IMR-90 (cell line): ENCODE measurements around the gene RORC. TPM values are rescaled to one million over a fixed set of nuclear protein-coding genes. Genes with fewer than 3 reads are reported as not detected.

Experiments
- ATAC-seq: fragments of 200-7000 bp; cut with Tn5 transposase; 2 replicates; pipeline ENCODE4 v1.9.1; 2020; ENCODE audit warnings: low read depth, mild to moderate bottlenecking, moderate library complexity
- BruUV-seq: library from RNA; stranded (reverse); fragments of 400-500 nt; replicated peaks from 2 replicates; lab custom pipeline; 2021; lab: Mats Ljungman, UMichigan
- CTCF ChIA-PET: fragments of 300-600 bp; formaldehyde crosslinking; extraction: SDS; loops from one replicate; lab custom pipeline; 2021; ENCODE audit warnings: antibody characterized with exemption; lab: Yijun Ruan, JAX
- POLR2A ChIA-PET: fragments of 300-600 bp; sonication (Branson Sonifier 250); formaldehyde crosslinking; loops from one replicate; lab custom pipeline; 2022; ENCODE audit warnings: antibody characterized with exemption; ENCODE audit not compliant: unreplicated experiment; lab: Charles Lee
- DNase-seq: peaks from one replicate; pipeline ENCODE4 v3.0.0; 2013
- H2AFZ ChIP-seq: replicated peaks from 2 replicates; pipeline ENCODE3; 2013; ENCODE audit warnings: low read length, mild to moderate bottlenecking; ENCODE audit not compliant: poor library complexity
- H2AK5ac ChIP-seq: 2 replicates; pipeline ENCODE4 v1.6.1; 2013; ENCODE audit warnings: low read depth, low read length, inconsistent platforms
- H2AK9ac ChIP-seq: replicated peaks from 2 replicates; pipeline ENCODE3; 2013; ENCODE audit warnings: mild to moderate bottlenecking, low read depth, low read length, moderate library complexity; ENCODE audit not compliant: poor library complexity
- H2BK120ac ChIP-seq: 2 replicates; pipeline ENCODE4 v1.6.1; 2013; ENCODE audit warnings: low read depth, low read length, inconsistent platforms
- H2BK15ac ChIP-seq: 3 replicates; pipeline ENCODE4 v1.6.1; 2013; ENCODE audit warnings: low read depth, low read length, inconsistent platforms
- H2BK20ac ChIP-seq: 2 replicates; pipeline ENCODE4 v1.6.1; 2013; ENCODE audit warnings: low read depth, mild to moderate bottlenecking, inconsistent platforms, low read length, moderate library complexity
- H2BK5ac ChIP-seq: 2 replicates; pipeline ENCODE4 v1.6.1; 2013; ENCODE audit warnings: mild to moderate bottlenecking, low read depth, low read length, inconsistent platforms; ENCODE audit not compliant: poor library complexity, severe bottlenecking
- H3K14ac ChIP-seq: replicated peaks from 2 replicates; pipeline ENCODE4 v1.6.1; 2013; ENCODE audit warnings: low read depth, low read length, inconsistent platforms
- H3K18ac ChIP-seq: 2 replicates; pipeline ENCODE4 v1.6.1; 2013; ENCODE audit warnings: low read depth, low read length, control low read depth
- H3K23ac ChIP-seq: 2 replicates; pipeline ENCODE4 v1.6.1; 2013; ENCODE audit warnings: low read depth, low read length, inconsistent platforms
- H3K27ac ChIP-seq: 2 replicates; pipeline ENCODE4 v1.5.1; 2013; ENCODE audit warnings: mild to moderate bottlenecking, control low read depth, low read length; ENCODE audit not compliant: insufficient read depth
- H3K27me3 ChIP-seq: 2 replicates; pipeline ENCODE4 v1.6.1; 2013; ENCODE audit warnings: low read length; ENCODE audit not compliant: control insufficient read depth, insufficient read depth
- H3K36me3 ChIP-seq: 2 replicates; pipeline ENCODE4 v1.6.1; 2013; ENCODE audit warnings: low read length, mixed read lengths; ENCODE audit not compliant: control insufficient read depth, insufficient read depth
- H3K4ac ChIP-seq: 2 replicates; pipeline ENCODE4 v1.6.1; 2013; ENCODE audit warnings: low read depth, low read length, inconsistent platforms
- H3K4me1 ChIP-seq: 2 replicates; pipeline ENCODE4 v1.6.1; 2013; ENCODE audit warnings: low read length, mixed read lengths; ENCODE audit not compliant: control insufficient read depth, insufficient read depth
- H3K4me2 ChIP-seq: 2 replicates; pipeline ENCODE4 v1.6.1; 2013; ENCODE audit warnings: low read depth, mild to moderate bottlenecking, control low read depth, low read length, moderate library complexity
- H3K4me3 ChIP-seq: 2 replicates; pipeline ENCODE4 v1.5.1; 2013; ENCODE audit warnings: low read depth, mild to moderate bottlenecking, control low read depth, low read length, moderate library complexity; ENCODE audit not compliant: insufficient read depth
- H3K56ac ChIP-seq: 2 replicates; pipeline ENCODE4 v1.6.1; 2013; ENCODE audit warnings: low read length, inconsistent platforms; ENCODE audit not compliant: insufficient read depth; ENCODE audit errors: extremely low read depth
- H3K79me1 ChIP-seq, 2 experiments: 2 replicates each; pipeline ENCODE4 v1.6.1; 2013; ENCODE audit warnings: low read length in 2 of 2, inconsistent platforms in 1 of 2, low read depth in 1 of 2
- H3K9ac ChIP-seq: 2 replicates; pipeline ENCODE4 v1.6.1; 2013; ENCODE audit warnings: low read depth, low read length, control low read depth
- H3K9me1 ChIP-seq: 2 replicates; pipeline ENCODE4 v1.6.1; 2013; ENCODE audit warnings: low read length, inconsistent platforms; ENCODE audit not compliant: insufficient read depth
- H3K9me3 ChIP-seq: 2 replicates; pipeline ENCODE4 v1.6.1; 2013; ENCODE audit warnings: low read length; ENCODE audit not compliant: control insufficient read depth, insufficient read depth
- H4K20me1 ChIP-seq: 2 replicates; pipeline ENCODE4 v1.6.1; 2013; ENCODE audit warnings: low read length, inconsistent platforms; ENCODE audit not compliant: insufficient read depth
- H4K5ac ChIP-seq: 2 replicates; pipeline ENCODE4 v1.6.1; 2013; ENCODE audit warnings: mild to moderate bottlenecking, low read depth, low read length, control low read depth
- H4K8ac ChIP-seq, 2 experiments: 2 replicates each; pipeline ENCODE4 v1.6.1; 2013; ENCODE audit warnings: low read depth in 2 of 2, low read length in 2 of 2, control low read depth in 1 of 2, inconsistent platforms in 1 of 2
- H4K91ac ChIP-seq: 2 replicates; pipeline ENCODE4 v1.6.1; 2013; ENCODE audit warnings: low read depth, low read length, inconsistent platforms; ENCODE audit not compliant: insufficient read depth
- BHLHE40 ChIP-seq: fragments of 150-350 bp; IDR thresholded peaks from 2 replicates; pipeline ENCODE4 v1.6.1; 2016; ENCODE audit warnings: mild to moderate bottlenecking, low read depth, low read length
- CEBPB ChIP-seq: IDR thresholded peaks from 2 replicates; pipeline ENCODE4 v1.6.1; 2012; ENCODE audit warnings: low read depth, low read length, improper control_type of control experiment
- FOS ChIP-seq: fragments of 150-350 bp; IDR thresholded peaks from 2 replicates; pipeline ENCODE4 v1.6.1; 2016; ENCODE audit warnings: low read depth, low read length
- MAFK ChIP-seq: IDR thresholded peaks from 2 replicates; pipeline ENCODE4 v1.6.1; 2012; ENCODE audit warnings: low read depth, low read length, improper control_type of control experiment
- MAZ ChIP-seq: IDR thresholded peaks from 2 replicates; pipeline ENCODE4 v1.6.1; 2012; ENCODE audit warnings: low read depth, mild to moderate bottlenecking, low read length, improper control_type of control experiment, moderate library complexity, borderline replicate concordance
- MXI1 ChIP-seq: IDR thresholded peaks from 2 replicates; pipeline ENCODE4 v1.6.1; 2012; ENCODE audit warnings: low read depth, mild to moderate bottlenecking, low read length, moderate library complexity, borderline replicate concordance
- NFE2L2 ChIP-seq: fragments of 150-350 bp; IDR thresholded peaks from 2 replicates; pipeline ENCODE4 v1.6.1; 2016; ENCODE audit warnings: low read depth, mild to moderate bottlenecking, low read length
- POLR2A ChIP-seq: IDR thresholded peaks from 2 replicates; pipeline ENCODE4 v1.6.1; 2012; ENCODE audit warnings: mild to moderate bottlenecking, low read depth, low read length
- RCOR1 ChIP-seq: IDR thresholded peaks from 2 replicates; pipeline ENCODE4 v1.6.1; 2012; ENCODE audit warnings: mild to moderate bottlenecking, low read length, improper control_type of control experiment; ENCODE audit not compliant: insufficient replicate concordance
- SMC3 ChIP-seq: fragments of 150-350 bp; IDR thresholded peaks from 2 replicates; pipeline ENCODE4 v1.6.1; 2016; ENCODE audit warnings: low read depth, mild to moderate bottlenecking, antibody characterized with exemption, low read length, moderate library complexity
- WGBS, 2 experiments: methylation state at CpG; one replicate each; pipeline versions ENCODE4 v1.1.5 to v1.1.7; 2013; ENCODE audit warnings: missing lambda C conversion rate in 2 of 2; ENCODE audit not compliant: insufficient read length in 1 of 2; ENCODE audit errors: extremely low coverage in 2 of 2; 5-methylcytosine and 5-hydroxymethylcytosine counted together
- dilution Hi-C: fragments of 300-500 bp; cut with HindIII; formaldehyde crosslinking; loops from one replicate; pipeline ENCODE4 v1.14.3; 2018; ENCODE audit warnings: low sequenced_read_pairs; ENCODE audit not compliant: unreplicated experiment
- in situ Hi-C: fragments of 300-500 bp; cut with MboI; formaldehyde crosslinking; loops from 3 replicates; pipeline ENCODE4 v1.14.3; 2019; ENCODE audit warnings: low sequenced_read_pairs, inconsistent platforms, mixed read lengths
- intact Hi-C: fragments of 100-400 bp; cut with micrococcal nuclease; formaldehyde crosslinking; loops from 2 replicates; pipeline ENCODE4 v1.10.0; 2022
- polyA plus RNA-seq, 3 experiments: library from polyadenylated mRNA; depleted of rRNA; stranded (reverse); fragments of >200 nt; gene quantifications; 2 replicates each; pipeline ENCODE4 v1.2.3, GENCODE V29; 2012; ENCODE audit warnings: low replicate concordance in 1 of 3
- total RNA-seq: library from RNA; depleted of rRNA; stranded (reverse); fragments of >200 nt; gene quantifications from 2 replicates; pipeline ENCODE4 v1.2.3, GENCODE V29; 2012
- TF ChIP-seq, protein P1 (sequence below): conservative IDR thresholded peaks from 2 replicates; pipeline ENCODE4 v1.5.1; 2012; ENCODE audit warnings: mild to moderate bottlenecking, low read depth, low read length, improper control_type of control experiment
- TF ChIP-seq, protein P2 (sequence below): fragments of 150-350 bp; IDR thresholded peaks from 2 replicates; pipeline ENCODE4 v1.6.1; 2016; ENCODE audit warnings: low read depth, mild to moderate bottlenecking, low read length, moderate library complexity, borderline replicate concordance

The RORC gene
- total and polyA plus RNA-seq, 2 of the 4 experiments (the other 2 are of a cell fraction), result not detected

GRCh38 chr1:151837197-151837596 lies 5.6 kb upstream of the RORC start:
- Histone ChIP-seq H3K4ac (no peak overlapping the region), H3K9ac (no peak overlapping the region)

More at GRCh38 chr1:151837197-151837596, 5.6 kb upstream of the RORC start:
- no peak overlapping the region for H2BK15ac ChIP-seq
- no peaks in the 10 kb centered on the region for H4K20me1 ChIP-seq
- H3K18ac ChIP-seq, result no peak overlapping the region
- no peaks in the 10 kb centered on the region for H3K36me3 ChIP-seq
- WGBS, 2 experiments, result no CpG with 5 or more reads among the region's 3 CpGs
- BruUV-seq, result no TSS peak
- H2AK9ac ChIP-seq, result no peak overlapping the region
- intact Hi-C loops, result loop anchor here (5.0 to 10.0 kb wide), 2 partner anchors 75 to 292 kb away; partner anchors contain the start of genes MRPL9 and TUFT1
- no peak overlapping the region for H2AK5ac ChIP-seq
- no peak overlapping the region for H2BK5ac ChIP-seq
- TF ChIP-seq FOS, result no peak
- TF ChIP-seq MAFK, result no peak
- no peak for TF ChIP-seq POLR2A
- TF ChIP-seq RCOR1, result no peak
- TF ChIP-seq NFE2L2, result no peak
- no peak for TF ChIP-seq MXI1
- no peak for TF ChIP-seq SMC3
- TF ChIP-seq MAZ, result no peak
- no peak for TF ChIP-seq BHLHE40
- TF ChIP-seq, protein P1, sequence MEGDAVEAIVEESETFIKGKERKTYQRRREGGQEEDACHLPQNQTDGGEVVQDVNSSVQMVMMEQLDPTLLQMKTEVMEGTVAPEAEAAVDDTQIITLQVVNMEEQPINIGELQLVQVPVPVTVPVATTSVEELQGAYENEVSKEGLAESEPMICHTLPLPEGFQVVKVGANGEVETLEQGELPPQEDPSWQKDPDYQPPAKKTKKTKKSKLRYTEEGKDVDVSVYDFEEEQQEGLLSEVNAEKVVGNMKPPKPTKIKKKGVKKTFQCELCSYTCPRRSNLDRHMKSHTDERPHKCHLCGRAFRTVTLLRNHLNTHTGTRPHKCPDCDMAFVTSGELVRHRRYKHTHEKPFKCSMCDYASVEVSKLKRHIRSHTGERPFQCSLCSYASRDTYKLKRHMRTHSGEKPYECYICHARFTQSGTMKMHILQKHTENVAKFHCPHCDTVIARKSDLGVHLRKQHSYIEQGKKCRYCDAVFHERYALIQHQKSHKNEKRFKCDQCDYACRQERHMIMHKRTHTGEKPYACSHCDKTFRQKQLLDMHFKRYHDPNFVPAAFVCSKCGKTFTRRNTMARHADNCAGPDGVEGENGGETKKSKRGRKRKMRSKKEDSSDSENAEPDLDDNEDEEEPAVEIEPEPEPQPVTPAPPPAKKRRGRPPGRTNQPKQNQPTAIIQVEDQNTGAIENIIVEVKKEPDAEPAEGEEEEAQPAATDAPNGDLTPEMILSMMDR, result no peak
- TF ChIP-seq, protein P2, sequence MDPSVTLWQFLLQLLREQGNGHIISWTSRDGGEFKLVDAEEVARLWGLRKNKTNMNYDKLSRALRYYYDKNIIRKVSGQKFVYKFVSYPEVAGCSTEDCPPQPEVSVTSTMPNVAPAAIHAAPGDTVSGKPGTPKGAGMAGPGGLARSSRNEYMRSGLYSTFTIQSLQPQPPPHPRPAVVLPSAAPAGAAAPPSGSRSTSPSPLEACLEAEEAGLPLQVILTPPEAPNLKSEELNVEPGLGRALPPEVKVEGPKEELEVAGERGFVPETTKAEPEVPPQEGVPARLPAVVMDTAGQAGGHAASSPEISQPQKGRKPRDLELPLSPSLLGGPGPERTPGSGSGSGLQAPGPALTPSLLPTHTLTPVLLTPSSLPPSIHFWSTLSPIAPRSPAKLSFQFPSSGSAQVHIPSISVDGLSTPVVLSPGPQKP, result no peak
- no peak for TF ChIP-seq CEBPB
- no peaks in the 10 kb centered on the region for H3K79me1 ChIP-seq
- no peaks in the 10 kb centered on the region; the same call in 1 of the 2 replicates for H3K4me1 ChIP-seq
- H3K9me1 ChIP-seq, result no peaks in the 10 kb centered on the region
- H3K23ac ChIP-seq, result no peak overlapping the region
- in situ Hi-C loops, result no loop called here
- H2BK20ac ChIP-seq, result no peak overlapping the region
- H3K56ac ChIP-seq, result no peak overlapping the region
- no peak overlapping the region for H4K8ac ChIP-seq
- no peaks in the 10 kb centered on the region for H3K9me3 ChIP-seq
- H3K14ac ChIP-seq, result no peak overlapping the region
- no peak overlapping the region for H2BK120ac ChIP-seq
- CTCF ChIA-PET, result no interaction called here
- ATAC-seq (no peak), DNase-seq (no peak)
- H3K4me2 ChIP-seq, result no peak overlapping the region
- no peak overlapping the region for H3K4me3 ChIP-seq
- H4K5ac ChIP-seq, result no peak overlapping the region
- H3K27me3 ChIP-seq, result peaks cover 64% of the 10 kb centered on the region
- H2AFZ ChIP-seq, result no peak overlapping the region
- H3K27ac ChIP-seq, result no peak overlapping the region
- POLR2A ChIA-PET, result no interaction called here
- dilution Hi-C loops, result no loop called here
- no peak overlapping the region for H4K91ac ChIP-seq
